Measurements from ENCODE around the gene TBC1D4. TPM values are rescaled to one million over a fixed set of nuclear protein-coding genes. Genes with fewer than 3 reads are reported as not detected.

TBC1D4 gene
- polyA plus RNA-seq, 1 experiment = 8.0 TPM

GRCh38 chr13:75430436-75431209, 51.3 kb downstream of the TBC1D4 start:
- no peak overlapping the region for H3K27ac ChIP-seq (ENCODE audit: low read depth, low read length)
- H3K4me3 ChIP-seq (ENCODE audit: low read depth, low read length) = no peak overlapping the region
- DNase-seq (ENCODE audit: low read depth, low spot score) = no peak
- ChIA-PET POLR2A (no interaction called here), CTCF (interaction anchor here (1.2 to 1.9 kb wide), 2 partner anchors 15 to 51 kb away, joined by 4 to 7 read pairs; partner anchors contain the start of gene TBC1D4)
- no peaks in the 10 kb centered on the region for H3K9me3 ChIP-seq (ENCODE audit: control insufficient read depth, insufficient read depth, low read length)
- H3K27me3 ChIP-seq (ENCODE audit: control insufficient read depth, insufficient read depth, low read length) = no peaks in the 10 kb centered on the region
- no peak for TF ChIP-seq CTCF (IDR thresholded peaks at IDR 0.05; ENCODE audit: low read depth, low read length)

GRCh38 chr13:75426421-75426820, 55.5 kb downstream of the TBC1D4 start:
- Histone ChIP-seq H3K27me3 (ENCODE audit: control insufficient read depth, insufficient read depth, low read length) (no peaks in the 10 kb centered on the region), H3K27ac (ENCODE audit: low read depth, low read length) (no peak overlapping the region), H3K4me3 (ENCODE audit: low read depth, low read length) (no peak overlapping the region), H3K9me3 (ENCODE audit: control insufficient read depth, insufficient read depth, low read length) (no peaks in the 10 kb centered on the region)
- CTCF ChIA-PET = no interaction called here
- TF ChIP-seq CTCF (IDR thresholded peaks at IDR 0.05; ENCODE audit: low read depth, low read length) = no peak
- DNase-seq (ENCODE audit: low read depth, low spot score) = no peak
- POLR2A ChIA-PET = no interaction called here

GRCh38 chr13:75425216-75426009, 56.6 kb downstream of the TBC1D4 start:
- H3K4me3 ChIP-seq (ENCODE audit: low read depth, low read length) = no peak overlapping the region
- CTCF ChIA-PET = no interaction called here
- no peak for DNase-seq (ENCODE audit: low read depth, low spot score)
- no peaks in the 10 kb centered on the region for H3K27me3 ChIP-seq (ENCODE audit: control insufficient read depth, insufficient read depth, low read length)
- POLR2A ChIA-PET = no interaction called here
- H3K9me3 ChIP-seq (ENCODE audit: control insufficient read depth, insufficient read depth, low read length) = no peaks in the 10 kb centered on the region
- no peak for TF ChIP-seq CTCF (IDR thresholded peaks at IDR 0.05; ENCODE audit: low read depth, low read length)
- no peak overlapping the region for H3K27ac ChIP-seq (ENCODE audit: low read depth, low read length)

GRCh38 chr13:75423946-75424345, 58.0 kb downstream of the TBC1D4 start:
- Histone ChIP-seq H3K4me3 (ENCODE audit: low read depth, low read length) (no peak overlapping the region), H3K27me3 (ENCODE audit: control insufficient read depth, insufficient read depth, low read length) (no peaks in the 10 kb centered on the region), H3K9me3 (ENCODE audit: control insufficient read depth, insufficient read depth, low read length) (no peaks in the 10 kb centered on the region), H3K27ac (ENCODE audit: low read depth, low read length) (no peak overlapping the region)
- no peak for TF ChIP-seq CTCF (IDR thresholded peaks at IDR 0.05; ENCODE audit: low read depth, low read length)
- CTCF ChIA-PET = no interaction called here
- POLR2A ChIA-PET = interaction anchor here (0.6 kb wide), 1 partner anchor 8 kb away, joined by 3 read pairs; no protein-coding TSS in a partner anchor
- DNase-seq (ENCODE audit: low read depth, low spot score) = no peak

GRCh38 chr13:75422028-75422427, 59.9 kb downstream of the TBC1D4 start:
- H3K4me3 ChIP-seq (ENCODE audit: low read depth, low read length) = no peak overlapping the region
- no peak overlapping the region for H3K27ac ChIP-seq (ENCODE audit: low read depth, low read length)
- ChIA-PET POLR2A (no interaction called here), CTCF (no interaction called here)
- H3K9me3 ChIP-seq (ENCODE audit: control insufficient read depth, insufficient read depth, low read length) = no peaks in the 10 kb centered on the region
- TF ChIP-seq CTCF (IDR thresholded peaks at IDR 0.05; ENCODE audit: low read depth, low read length) = no peak
- no peak for DNase-seq (ENCODE audit: low read depth, low spot score)
- no peaks in the 10 kb centered on the region for H3K27me3 ChIP-seq (ENCODE audit: control insufficient read depth, insufficient read depth, low read length)
